SK-N-SH (cell line): Measurements from ENCODE around the gene SNED1. TPM values are rescaled to one million over a fixed set of nuclear protein-coding genes. Genes with fewer than 3 reads are reported as not detected.

Experiments
- CTCF ChIA-PET: fragments of 300-600, 350-600 bp; formaldehyde crosslinking; extraction: SDS; loops from one replicate; lab custom pipeline; 2021; lab: Yijun Ruan, JAX
- POLR2A ChIA-PET: fragments of 350-600 bp; sonication (Branson Sonifier 250); formaldehyde crosslinking; extraction: SDS; loops from one replicate; lab custom pipeline; 2020; ENCODE audit warnings: antibody characterized with exemption, inconsistent platforms; lab: Yijun Ruan, JAX
- DNase-seq: peaks from one replicate; pipeline ENCODE4 v3.0.0; 2012
- H2AFZ ChIP-seq: fragments of 200-600 bp; sonication (generic); 2 replicates; pipeline ENCODE4 v1.8.1; 2016; ENCODE audit warnings: antibody characterized with exemption, mild to moderate bottlenecking, low read depth
- H3F3A ChIP-seq: fragments of 200-600 bp; sonication (generic); replicated peaks from 2 replicates; pipeline ENCODE3; 2016; ENCODE audit warnings: antibody characterized with exemption, mild to moderate bottlenecking; ENCODE audit not compliant: insufficient read depth
- H3K27ac ChIP-seq, 2 experiments: fragments of 200-500 bp in 1 of 2; fragments of 200-600 bp in 1 of 2; sonication (Bioruptor generic) in 1 of 2; sonication (generic), shearing (Covaris generic) in 1 of 2; 2 replicates each; pipeline versions ENCODE4 v1.5.1 to v1.6.1; 2014 to 2016; ENCODE audit warnings: low read depth in 2 of 2, inconsistent platforms in 1 of 2, low read length in 1 of 2, mild to moderate bottlenecking in 1 of 2, mixed read lengths in 1 of 2
- H3K27me3 ChIP-seq: fragments of 200-600 bp; sonication (generic), shearing (Covaris generic); 2 replicates; pipeline ENCODE4 v1.6.1; 2016; ENCODE audit warnings: mixed run types; ENCODE audit not compliant: insufficient read depth
- H3K36me3 ChIP-seq, 2 experiments: fragments of 200-500 bp in 1 of 2; fragments of 200-600 bp in 1 of 2; sonication (Bioruptor generic) in 1 of 2; sonication (generic) in 1 of 2; replicated peaks in 1 of 2; 2 replicates each; pipeline versions ENCODE3 to v1.5.1; 2014 to 2016; ENCODE audit warnings: low read length in 1 of 2, mild to moderate bottlenecking in 1 of 2; ENCODE audit not compliant: insufficient read depth in 2 of 2, control insufficient read depth in 1 of 2
- H3K4me1 ChIP-seq, 2 experiments: fragments of 200-500 bp in 1 of 2; fragments of 200-600 bp in 1 of 2; sonication (Bioruptor generic) in 1 of 2; sonication (generic), shearing (Covaris generic) in 1 of 2; 2 replicates each; pipeline versions ENCODE4 v1.5.1 to v1.6.1; 2014 to 2016; ENCODE audit warnings: low read depth in 1 of 2, low read length in 1 of 2, mixed run types in 1 of 2; ENCODE audit not compliant: insufficient read depth in 2 of 2, control insufficient read depth in 1 of 2
- H3K4me2 ChIP-seq: fragments of 200-600 bp; sonication (generic), shearing (Covaris generic); 2 replicates; pipeline ENCODE4 v1.6.1; 2017; ENCODE audit warnings: mixed run types
- H3K4me3 ChIP-seq, 2 experiments: fragments of 200-500 bp in 1 of 2; fragments of 200-600 bp in 1 of 2; sonication (Bioruptor generic) in 1 of 2; sonication (generic), shearing (Covaris generic) in 1 of 2; 2 replicates each; pipeline versions ENCODE4 v1.5.1 to v1.8.1; 2014 to 2016; ENCODE audit warnings: low read depth in 2 of 2, inconsistent platforms in 1 of 2, low read length in 1 of 2, mild to moderate bottlenecking in 1 of 2, mixed read lengths in 1 of 2, moderate library complexity in 1 of 2
- H3K79me2 ChIP-seq: fragments of 200-600 bp; sonication (generic); 2 replicates; pipeline ENCODE4 v1.8.1; 2017; ENCODE audit warnings: mild to moderate bottlenecking; ENCODE audit not compliant: insufficient read depth
- H3K9ac ChIP-seq: fragments of 200-600 bp; sonication (generic); 2 replicates; pipeline ENCODE4 v1.6.1; 2017; ENCODE audit warnings: mixed run types
- H3K9me2 ChIP-seq: fragments of 200-600 bp; sonication (generic); 2 replicates; pipeline ENCODE4 v1.6.1; 2017; ENCODE audit warnings: mixed run types
- H3K9me3 ChIP-seq: fragments of 200-600 bp; sonication (generic); 2 replicates; pipeline ENCODE4 v1.6.1; 2017; ENCODE audit warnings: mixed run types, mild to moderate bottlenecking, moderate library complexity
- H4K20me1 ChIP-seq: fragments of 200-600 bp; sonication (generic); 2 replicates; pipeline ENCODE4 v1.6.1; 2017; ENCODE audit warnings: mild to moderate bottlenecking, mixed run types; ENCODE audit not compliant: insufficient read depth
- CHD2 ChIP-seq: fragments of 150-350 bp; IDR thresholded peaks from 2 replicates; pipeline ENCODE4 v1.6.1; 2018; ENCODE audit warnings: low read length; ENCODE audit not compliant: partially characterized antibody
- CTCF ChIP-seq: fragments of 200-600 bp; sonication (generic); IDR thresholded peaks from 2 replicates; pipeline ENCODE4 v1.6.1; 2017; ENCODE audit warnings: antibody characterized with exemption, mild to moderate bottlenecking, moderate library complexity
- ELF1 ChIP-seq: IDR thresholded peaks from 2 replicates; pipeline ENCODE4 v1.4.0; 2012
- EZH2phosphoT487 ChIP-seq: fragments of 200-600 bp; sonication (generic); IDR thresholded peaks from 2 replicates; pipeline ENCODE4 v1.6.1; 2017; ENCODE audit warnings: low read depth, mixed run types, mild to moderate bottlenecking, antibody characterized with exemption, moderate library complexity, borderline replicate concordance
- FOSL2 ChIP-seq: IDR thresholded peaks from 2 replicates; pipeline ENCODE4 v1.4.0; 2012; ENCODE audit warnings: low read depth, mild to moderate bottlenecking, moderate library complexity, borderline replicate concordance
- NRF1 ChIP-seq: IDR thresholded peaks from 2 replicates; pipeline ENCODE4 v1.6.1; 2012; ENCODE audit warnings: low read depth, mild to moderate bottlenecking, low read length
- POLR2AphosphoS5 ChIP-seq: IDR thresholded peaks from 2 replicates; pipeline ENCODE4 v1.6.1; 2012; ENCODE audit warnings: low read depth, low read length
- RAD21 ChIP-seq: IDR thresholded peaks from 2 replicates; pipeline ENCODE4 v1.6.1; 2012; ENCODE audit warnings: mild to moderate bottlenecking, low read length
- RCOR1 ChIP-seq: fragments of 150-350 bp; IDR thresholded peaks from 2 replicates; pipeline ENCODE4 v1.6.1; 2017; ENCODE audit warnings: antibody characterized with exemption, low read length
- SMC3 ChIP-seq: IDR thresholded peaks from 2 replicates; pipeline ENCODE4 v1.6.1; 2012; ENCODE audit warnings: low read depth, low read length, improper control_type of control experiment
- TAF1 ChIP-seq: IDR thresholded peaks from 2 replicates; pipeline ENCODE4 v1.6.1; 2012; ENCODE audit warnings: low read depth, mild to moderate bottlenecking, low read length, moderate library complexity, borderline replicate concordance
- TEAD4 ChIP-seq: IDR thresholded peaks from 2 replicates; pipeline ENCODE4 v1.4.0; 2012; ENCODE audit warnings: mild to moderate bottlenecking, borderline replicate concordance; ENCODE audit not compliant: insufficient read depth
- USF2 ChIP-seq: fragments of 150-350 bp; IDR thresholded peaks from 2 replicates; pipeline ENCODE4 v1.6.1; 2017; ENCODE audit warnings: antibody characterized with exemption, low read length, low read depth, borderline replicate concordance
- YY1 ChIP-seq: IDR thresholded peaks from 2 replicates; pipeline ENCODE4 v1.4.0; 2012; ENCODE audit warnings: low read depth, mild to moderate bottlenecking
- ZBTB33 ChIP-seq: IDR thresholded peaks from 2 replicates; pipeline ENCODE4 v1.4.0; 2012; ENCODE audit warnings: low read depth, borderline replicate concordance
- WGBS: methylation state at CpG from one replicate; pipeline ENCODE4 v1.1.6; 2017; ENCODE audit warnings: low lambda C conversion rate; 5-methylcytosine and 5-hydroxymethylcytosine counted together
- polyA plus RNA-seq, 3 experiments: library from polyadenylated mRNA; depleted of rRNA; stranded (reverse); fragments of >200 nt; gene quantifications; 2 replicates each; pipeline ENCODE4 v1.2.3, GENCODE V29; 2012
- TF ChIP-seq, protein P1 (sequence below): IDR thresholded peaks from 2 replicates; pipeline ENCODE4; 2012
- TF ChIP-seq, protein P2 (sequence below): fragments of 150-350 bp; IDR thresholded peaks from 2 replicates; pipeline ENCODE4 v1.6.1; 2016; ENCODE audit warnings: mild to moderate bottlenecking, low read depth, low read length
- TF ChIP-seq, protein P3 (sequence below): IDR thresholded peaks from 2 replicates; pipeline ENCODE4 v1.6.1; 2012; ENCODE audit warnings: mild to moderate bottlenecking, low read depth, low read length, moderate library complexity
- TF ChIP-seq, protein P4 (sequence below): IDR thresholded peaks from 2 replicates; pipeline ENCODE4 v1.4.0; 2012; ENCODE audit warnings: low read depth, borderline replicate concordance

Gene SNED1
- 0.03 TPM in 2 replicates for polyA plus RNA-seq (2012; rRNA removed)
- 0.05 and 0.09 TPM in 2 replicates for polyA plus RNA-seq (2012; cell fraction: cytosol; rRNA removed)
- 0.12 and 0.26 TPM in 2 replicates for polyA plus RNA-seq (2012; cell fraction: nucleus; rRNA removed)

DNA sequence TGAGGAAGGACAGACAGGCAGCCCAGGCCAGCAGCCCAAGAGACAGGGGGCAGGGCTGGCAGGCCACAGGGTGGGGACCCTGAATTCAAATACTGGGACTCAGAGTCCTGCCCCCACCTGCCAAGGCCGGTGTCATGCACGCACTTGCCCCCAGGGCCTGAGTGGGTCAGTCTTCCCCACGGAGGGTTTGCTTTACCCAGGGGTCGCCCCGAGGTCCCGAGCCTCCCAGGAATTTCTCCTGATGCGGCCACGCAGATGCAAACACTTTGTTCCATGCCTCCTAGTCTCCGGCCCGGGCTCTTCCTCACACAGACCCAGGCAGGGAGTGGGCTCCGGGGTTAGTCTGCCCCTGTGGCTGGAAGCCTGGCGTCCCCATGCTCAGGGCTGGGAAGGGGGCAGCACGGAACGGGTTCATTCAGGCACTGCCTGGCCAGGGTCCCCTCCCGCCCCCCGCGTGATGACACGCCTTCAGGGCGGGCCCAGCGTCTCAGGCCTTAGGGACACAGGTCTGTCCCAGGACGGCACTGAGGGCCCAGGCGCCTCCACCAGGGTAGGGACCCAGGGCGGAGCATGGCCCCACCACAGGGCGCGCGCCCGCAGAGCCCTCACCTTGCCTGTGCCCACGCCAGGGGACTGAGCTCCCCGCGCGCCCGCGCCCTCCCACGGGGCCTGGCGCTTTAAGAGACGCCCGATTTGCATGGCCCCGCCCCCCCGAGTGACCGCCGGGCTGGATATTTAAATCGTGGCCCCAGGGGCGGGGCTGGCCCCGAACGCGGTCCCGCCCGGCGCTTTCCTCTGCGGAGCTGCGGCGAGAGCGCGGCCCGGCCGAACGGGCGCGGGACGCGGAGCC lies at the start of gene SNED1:
TSS of gene SNED1 (plus strand) at position 763 of the 850 bp plus-strand sequence. CDS start 220 bp downstream, outside the sequence.
- POLR2A ChIA-PET, result no interaction called here
- DNase-seq, result peak; percentile 94
- WGBS, result 33% methylated on average over 4 of the region's 61 CpGs

More for the DNA sequence above, at the start of gene SNED1:
- no peak within 1 kb of the TSS for H3K27ac ChIP-seq
- H3K4me1 ChIP-seq, result peaks cover 0 to 3% of the 10 kb centered on the region in 2 experiments; a peak in 1 of 4 replicates
- no peak within 1 kb of the TSS for H2AFZ ChIP-seq
- no peak within 1 kb of the TSS for H3K9ac ChIP-seq
- H3K9me3 ChIP-seq, result no peaks in the 10 kb centered on the region
- H3K79me2 ChIP-seq, result no peaks in the 10 kb centered on the region
- H3K27me3 ChIP-seq, result no peaks in the 10 kb centered on the region
- H3K9me2 ChIP-seq, result no peaks in the 10 kb centered on the region
- CTCF ChIA-PET, result interaction anchor here (0.7 kb wide), 1 partner anchor 12 kb away, joined by 3 read pairs; no protein-coding TSS in a partner anchor
- no peaks in the 10 kb centered on the region for H3K36me3 ChIP-seq
- TF ChIP-seq TAF1, result no peak
- no peak for TF ChIP-seq CTCF
- no peak for TF ChIP-seq SMC3
- TF ChIP-seq, protein P1, sequence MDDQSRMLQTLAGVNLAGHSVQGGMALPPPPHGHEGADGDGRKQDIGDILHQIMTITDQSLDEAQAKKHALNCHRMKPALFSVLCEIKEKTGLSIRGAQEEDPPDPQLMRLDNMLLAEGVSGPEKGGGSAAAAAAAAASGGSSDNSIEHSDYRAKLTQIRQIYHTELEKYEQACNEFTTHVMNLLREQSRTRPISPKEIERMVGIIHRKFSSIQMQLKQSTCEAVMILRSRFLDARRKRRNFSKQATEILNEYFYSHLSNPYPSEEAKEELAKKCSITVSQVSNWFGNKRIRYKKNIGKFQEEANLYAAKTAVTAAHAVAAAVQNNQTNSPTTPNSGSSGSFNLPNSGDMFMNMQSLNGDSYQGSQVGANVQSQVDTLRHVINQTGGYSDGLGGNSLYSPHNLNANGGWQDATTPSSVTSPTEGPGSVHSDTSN, result no peak
- TF ChIP-seq, protein P2, sequence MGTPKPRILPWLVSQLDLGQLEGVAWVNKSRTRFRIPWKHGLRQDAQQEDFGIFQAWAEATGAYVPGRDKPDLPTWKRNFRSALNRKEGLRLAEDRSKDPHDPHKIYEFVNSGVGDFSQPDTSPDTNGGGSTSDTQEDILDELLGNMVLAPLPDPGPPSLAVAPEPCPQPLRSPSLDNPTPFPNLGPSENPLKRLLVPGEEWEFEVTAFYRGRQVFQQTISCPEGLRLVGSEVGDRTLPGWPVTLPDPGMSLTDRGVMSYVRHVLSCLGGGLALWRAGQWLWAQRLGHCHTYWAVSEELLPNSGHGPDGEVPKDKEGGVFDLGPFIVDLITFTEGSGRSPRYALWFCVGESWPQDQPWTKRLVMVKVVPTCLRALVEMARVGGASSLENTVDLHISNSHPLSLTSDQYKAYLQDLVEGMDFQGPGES, result no peak
- no peak for TF ChIP-seq RCOR1
- TF ChIP-seq CHD2, result no peak
- no peak for TF ChIP-seq ZBTB33
- no peak for TF ChIP-seq TEAD4
- TF ChIP-seq, protein P3, sequence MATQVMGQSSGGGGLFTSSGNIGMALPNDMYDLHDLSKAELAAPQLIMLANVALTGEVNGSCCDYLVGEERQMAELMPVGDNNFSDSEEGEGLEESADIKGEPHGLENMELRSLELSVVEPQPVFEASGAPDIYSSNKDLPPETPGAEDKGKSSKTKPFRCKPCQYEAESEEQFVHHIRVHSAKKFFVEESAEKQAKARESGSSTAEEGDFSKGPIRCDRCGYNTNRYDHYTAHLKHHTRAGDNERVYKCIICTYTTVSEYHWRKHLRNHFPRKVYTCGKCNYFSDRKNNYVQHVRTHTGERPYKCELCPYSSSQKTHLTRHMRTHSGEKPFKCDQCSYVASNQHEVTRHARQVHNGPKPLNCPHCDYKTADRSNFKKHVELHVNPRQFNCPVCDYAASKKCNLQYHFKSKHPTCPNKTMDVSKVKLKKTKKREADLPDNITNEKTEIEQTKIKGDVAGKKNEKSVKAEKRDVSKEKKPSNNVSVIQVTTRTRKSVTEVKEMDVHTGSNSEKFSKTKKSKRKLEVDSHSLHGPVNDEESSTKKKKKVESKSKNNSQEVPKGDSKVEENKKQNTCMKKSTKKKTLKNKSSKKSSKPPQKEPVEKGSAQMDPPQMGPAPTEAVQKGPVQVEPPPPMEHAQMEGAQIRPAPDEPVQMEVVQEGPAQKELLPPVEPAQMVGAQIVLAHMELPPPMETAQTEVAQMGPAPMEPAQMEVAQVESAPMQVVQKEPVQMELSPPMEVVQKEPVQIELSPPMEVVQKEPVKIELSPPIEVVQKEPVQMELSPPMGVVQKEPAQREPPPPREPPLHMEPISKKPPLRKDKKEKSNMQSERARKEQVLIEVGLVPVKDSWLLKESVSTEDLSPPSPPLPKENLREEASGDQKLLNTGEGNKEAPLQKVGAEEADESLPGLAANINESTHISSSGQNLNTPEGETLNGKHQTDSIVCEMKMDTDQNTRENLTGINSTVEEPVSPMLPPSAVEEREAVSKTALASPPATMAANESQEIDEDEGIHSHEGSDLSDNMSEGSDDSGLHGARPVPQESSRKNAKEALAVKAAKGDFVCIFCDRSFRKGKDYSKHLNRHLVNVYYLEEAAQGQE, result no peak
- TF ChIP-seq POLR2AphosphoS5, result no peak
- TF ChIP-seq FOSL2, result no peak
- TF ChIP-seq NRF1, result no peak
- TF ChIP-seq, protein P4, sequence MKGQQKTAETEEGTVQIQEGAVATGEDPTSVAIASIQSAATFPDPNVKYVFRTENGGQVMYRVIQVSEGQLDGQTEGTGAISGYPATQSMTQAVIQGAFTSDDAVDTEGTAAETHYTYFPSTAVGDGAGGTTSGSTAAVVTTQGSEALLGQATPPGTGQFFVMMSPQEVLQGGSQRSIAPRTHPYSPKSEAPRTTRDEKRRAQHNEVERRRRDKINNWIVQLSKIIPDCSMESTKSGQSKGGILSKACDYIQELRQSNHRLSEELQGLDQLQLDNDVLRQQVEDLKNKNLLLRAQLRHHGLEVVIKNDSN, result no peak
- TF ChIP-seq EZH2phosphoT487, result no peak
- no peak for TF ChIP-seq USF2
- no peak for TF ChIP-seq YY1
- no peak for TF ChIP-seq RAD21
- no peak for TF ChIP-seq ELF1
- no peaks in the 10 kb centered on the region for H3F3A ChIP-seq
- no peaks in the 10 kb centered on the region for H4K20me1 ChIP-seq
- H3K4me2 ChIP-seq, result no peak within 1 kb of the TSS
- peak within 1 kb of the TSS in 1 of 2 experiments; percentile 36; a peak in 2 of 4 replicates for H3K4me3 ChIP-seq
